ENCODE measurements around the gene BHMT.

Gene BHMT

GRCh38 chr5:79135790-79136553 is 24.4 kb downstream of the BHMT start:
- H3K4me3 ChIP-seq (ENCODE audit: low read depth, low read length), result no peak overlapping the region
- no peak for TF ChIP-seq CTCF (IDR thresholded peaks at IDR 0.05; ENCODE audit: insufficient read depth, low read length, missing control alignments)
- ChIA-PET CTCF (interaction anchor here (0.9 to 15.9 kb wide), 8 partner anchors 9 to 328 kb away, joined by 3 to 648 read pairs (median 20); no protein-coding TSS in a partner anchor), POLR2A (interaction anchor here (0.7 kb wide), 1 partner anchor 151 kb away, joined by 3 read pairs; no protein-coding TSS in a partner anchor)
- DNase-seq (ENCODE audit: low read depth, low spot score), result no peak

DNA sequence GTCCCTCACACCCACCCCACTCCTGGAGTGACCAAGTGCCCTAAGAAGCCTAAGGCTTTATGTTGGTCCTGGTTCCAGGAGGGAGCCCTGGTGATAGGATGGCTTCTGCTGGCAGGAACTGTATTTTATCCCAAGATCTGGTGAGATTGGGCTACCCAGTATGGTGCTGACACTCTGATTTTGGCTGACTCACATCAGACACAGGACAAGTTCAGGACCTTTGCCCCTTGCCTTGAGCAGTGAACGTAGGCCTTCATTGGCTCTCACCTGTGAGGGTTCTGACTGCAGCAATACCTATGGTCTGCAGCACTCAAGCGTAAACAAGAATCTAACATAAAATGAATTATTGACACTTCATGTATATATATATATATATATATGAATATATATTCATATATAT is 25.0 kb downstream of the BHMT start:
- TF ChIP-seq CTCF (IDR thresholded peaks at IDR 0.05; ENCODE audit: insufficient read depth, low read length, missing control alignments), result no peak
- DNase-seq (ENCODE audit: low read depth, low spot score), result no peak
- CTCF ChIA-PET, result interaction anchor here (0.9 to 15.9 kb wide), 4 partner anchors 8 to 327 kb away, joined by 3 to 648 read pairs (median 116); no protein-coding TSS in a partner anchor
- POLR2A ChIA-PET, result no interaction called here
- H3K4me3 ChIP-seq (ENCODE audit: low read depth, low read length), result no peak overlapping the region

DNA sequence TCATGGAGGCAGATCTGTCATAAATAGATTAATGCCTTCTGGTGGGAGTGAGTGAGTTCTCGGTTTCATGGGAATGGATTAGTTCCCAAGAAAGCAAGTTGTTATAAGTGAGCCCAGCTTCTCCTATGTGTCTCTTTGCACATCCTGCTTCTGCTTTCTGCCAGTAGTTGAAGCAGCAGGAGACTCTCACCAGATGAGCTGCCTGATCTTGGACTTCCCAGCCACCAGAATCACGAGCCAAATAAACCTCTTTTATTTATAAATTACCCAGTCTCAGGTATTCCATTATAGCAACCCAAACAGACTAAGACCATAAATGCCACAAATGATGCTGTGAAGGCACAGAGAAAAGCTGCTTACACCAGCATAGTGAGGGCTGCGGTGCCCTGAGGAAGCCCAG is 28.9 kb downstream of the BHMT start:
- no peak for TF ChIP-seq CTCF (IDR thresholded peaks at IDR 0.05; ENCODE audit: insufficient read depth, low read length, missing control alignments)
- DNase-seq (ENCODE audit: low read depth, low spot score), result no peak
- CTCF ChIA-PET, result interaction anchor here (2.3 kb wide), 2 partner anchors 116 to 323 kb away, joined by 6 to 12 read pairs; no protein-coding TSS in a partner anchor
- POLR2A ChIA-PET, result no interaction called here
- H3K4me3 ChIP-seq (ENCODE audit: low read depth, low read length), result no peak overlapping the region

DNA sequence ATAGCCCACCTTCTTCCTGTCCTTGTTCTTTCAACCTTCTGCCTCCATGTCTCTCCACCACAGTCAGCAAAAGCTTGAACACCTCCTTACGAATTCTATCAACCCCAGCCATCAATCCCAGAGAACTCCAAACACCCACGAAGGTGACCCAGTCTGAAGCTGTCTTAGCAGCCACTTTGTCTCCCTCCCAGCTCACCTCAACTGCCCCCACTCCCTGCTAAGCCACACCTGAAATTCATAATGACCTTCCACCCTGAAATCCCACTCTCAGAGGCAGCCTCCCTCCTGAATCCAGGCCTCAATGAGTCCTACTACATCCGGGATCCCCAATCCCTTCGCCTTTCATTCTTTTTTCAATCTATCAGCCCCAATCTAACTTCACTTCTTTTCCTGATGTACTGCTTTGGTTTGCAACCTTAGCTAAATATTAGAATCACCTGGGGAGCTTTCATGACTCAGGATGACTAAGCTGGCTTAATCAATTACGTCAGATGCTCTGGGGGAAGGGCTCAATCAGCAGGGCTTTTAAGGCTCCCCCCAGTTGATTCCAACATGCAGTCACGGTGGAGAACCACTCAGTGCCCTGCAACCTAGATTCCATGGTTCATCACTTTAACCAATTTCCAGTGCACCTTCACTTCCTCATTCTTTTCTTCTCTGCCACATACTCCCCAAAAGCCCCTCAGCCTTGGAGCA is 32.2 kb downstream of the BHMT start:
- no peak for TF ChIP-seq CTCF (IDR thresholded peaks at IDR 0.05; ENCODE audit: insufficient read depth, low read length, missing control alignments)
- CTCF ChIA-PET, result interaction anchor here (0.9 to 6.1 kb wide), 7 partner anchors 10 to 940 kb away, joined by 3 to 67 read pairs (median 13); no protein-coding TSS in a partner anchor
- H3K4me3 ChIP-seq (ENCODE audit: low read depth, low read length), result no peak overlapping the region
- no peak for DNase-seq (ENCODE audit: low read depth, low spot score)
- POLR2A ChIA-PET, result no interaction called here

DNA sequence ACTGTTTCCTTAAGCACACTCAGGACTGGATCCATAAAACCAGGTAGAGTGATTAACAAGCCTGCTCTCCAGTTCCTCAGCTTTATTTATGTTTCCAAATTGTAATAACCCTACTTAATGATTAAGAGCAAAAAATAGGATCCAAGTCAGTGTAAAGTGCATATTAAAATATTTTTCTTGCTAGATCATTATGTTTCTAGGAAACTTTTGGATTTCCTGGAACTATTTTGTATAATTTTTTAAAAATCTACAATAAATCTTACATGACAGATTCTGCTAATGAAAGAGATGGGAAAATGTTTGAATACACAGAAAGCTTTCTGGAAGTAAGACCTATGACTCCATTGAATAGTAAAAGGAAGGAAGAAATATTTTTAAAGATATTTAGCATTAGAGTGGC is 35.5 kb downstream of the BHMT start:
- ChIA-PET CTCF (interaction anchor here (1.1 to 6.1 kb wide), 3 partner anchors 13 to 122 kb away, joined by 3 to 67 read pairs (median 6); no protein-coding TSS in a partner anchor), POLR2A (no interaction called here)
- no peak for DNase-seq (ENCODE audit: low read depth, low spot score)
- no peak overlapping the region for H3K4me3 ChIP-seq (ENCODE audit: low read depth, low read length)
- no peak for TF ChIP-seq CTCF (IDR thresholded peaks at IDR 0.05; ENCODE audit: insufficient read depth, low read length, missing control alignments)

- ChIA-PET POLR2A (no interaction called here), CTCF (interaction anchor here (1.0 kb wide), 1 partner anchor 16 kb away, joined by 4 read pairs; no protein-coding TSS in a partner anchor)
- DNase-seq (ENCODE audit: low read depth, low spot score), result no peak
- no peak overlapping the region for H3K4me3 ChIP-seq (ENCODE audit: low read depth, low read length)
- no peak for TF ChIP-seq CTCF (IDR thresholded peaks at IDR 0.05; ENCODE audit: insufficient read depth, low read length, missing control alignments)
Observed at GRCh38 chr5:79149433-79149832, 37.8 kb downstream of the BHMT start.

Measured in AG04449 (cell line).